Measurements from ENCODE around the gene SRSF6.
"Not testable (repeated sequence)": the region's sequence is repeated elsewhere in the genome, so short reads cannot be mapped to it uniquely, and the experiment has no call there.

SRSF6 gene

GRCh38 chr20:43457640-43458421 lies at the start of gene SRSF6:
Gene SRSF6, plus strand, starts transcription at chr20:43457896. Its CDS starts 138 bp downstream, at chr20:43458034.
- DNase-seq, result peak; percentile 94

GRCh38 chr20:43408848-43409576 lies 48.7 kb upstream of the SRSF6 start:
- no peak for DNase-seq

GRCh38 chr20:43409577-43409913 lies 48.2 kb upstream of the SRSF6 start:
- DNase-seq, result no peak

- no peak for DNase-seq
Observed at GRCh38 chr20:43415661-43416430, 41.9 kb upstream of the SRSF6 start.

GRCh38 chr20:43416591-43417228 lies 41.0 kb upstream of the SRSF6 start:
- no peak for DNase-seq

GRCh38 chr20:43420192-43420591 lies 37.5 kb upstream of the SRSF6 start:
- DNase-seq, result no peak

GRCh38 chr20:43420913-43421312 lies 36.8 kb upstream of the SRSF6 start:
- not testable (repeated sequence) for DNase-seq

GRCh38 chr20:43426172-43426571 lies 31.5 kb upstream of the SRSF6 start:
- DNase-seq, result no peak

GRCh38 chr20:43430265-43431133 lies 27.2 kb upstream of the SRSF6 start:
- no peak for DNase-seq

GRCh38 chr20:43431134-43431519 lies 26.6 kb upstream of the SRSF6 start:
- no peak for DNase-seq

GRCh38 chr20:43432498-43432897 lies 25.2 kb upstream of the SRSF6 start:
- no peak for DNase-seq

- no peak for DNase-seq
Observed at GRCh38 chr20:43433250-43433854, 24.3 kb upstream of the SRSF6 start.

- no peak for DNase-seq
Observed at GRCh38 chr20:43434565-43434964, 23.1 kb upstream of the SRSF6 start.

- DNase-seq, result no peak
Observed at GRCh38 chr20:43438578-43439316, 18.9 kb upstream of the SRSF6 start.

GRCh38 chr20:43440531-43440930 lies 17.2 kb upstream of the SRSF6 start:
- DNase-seq, result no peak

GRCh38 chr20:43442282-43442880 lies 15.3 kb upstream of the SRSF6 start:
- DNase-seq, result no peak

GRCh38 chr20:43444107-43444506 lies 13.6 kb upstream of the SRSF6 start:
- no peak for DNase-seq

- no peak for DNase-seq
Observed at GRCh38 chr20:43446361-43446879, 11.3 kb upstream of the SRSF6 start.

- DNase-seq, result not testable (repeated sequence)
Observed at GRCh38 chr20:43448431-43448747, 9.3 kb upstream of the SRSF6 start.

- peak; percentile 17 for DNase-seq
Observed at GRCh38 chr20:43448748-43449535, 8.8 kb upstream of the SRSF6 start.
